HG03571 (cell line): ENCODE data around the gene SHB.

Experiments used
- ATAC-seq: cut with Tn5 transposase; IDR thresholded peaks from one replicate; pipeline ENCODE4 v1.9.1; 2021; ENCODE audit not compliant: unreplicated experiment

Gene SHB

GRCh38 chr9:37955781-37956422 is 113.1 kb downstream of the SHB start:
- ATAC-seq = no peak

GRCh38 chr9:37954581-37954981 is 114.4 kb downstream of the SHB start:
- ATAC-seq = peak; percentile 29

GRCh38 chr9:37953775-37954437 is 115.1 kb downstream of the SHB start:
- ATAC-seq = peak; percentile 82

GRCh38 chr9:37953206-37953774 is 115.7 kb downstream of the SHB start:
- ATAC-seq = no peak

- ATAC-seq = no peak
Measured at GRCh38 chr9:37952731-37953130, 116.3 kb downstream of the SHB start.

- no peak for ATAC-seq
Measured at GRCh38 chr9:37951671-37952449, 117.2 kb downstream of the SHB start.

- no peak for ATAC-seq
Measured at GRCh38 chr9:37950561-37950960, 118.5 kb downstream of the SHB start.

- ATAC-seq = no peak
Measured at GRCh38 chr9:37949576-37949975, 119.5 kb downstream of the SHB start.

GRCh38 chr9:37948417-37948980 is 120.5 kb downstream of the SHB start:
- no peak for ATAC-seq

GRCh38 chr9:37947977-37948376 is 121.0 kb downstream of the SHB start:
- ATAC-seq = no peak

GRCh38 chr9:37947471-37947870 is 121.6 kb downstream of the SHB start:
- ATAC-seq = no peak

GRCh38 chr9:37946971-37947370 is 122.1 kb downstream of the SHB start:
- ATAC-seq = no peak

GRCh38 chr9:37946041-37946440 is 123.0 kb downstream of the SHB start:
- ATAC-seq = no peak

GRCh38 chr9:37944671-37945481 is 124.2 kb downstream of the SHB start:
- no peak for ATAC-seq

GRCh38 chr9:37944266-37944650 is 124.8 kb downstream of the SHB start:
- no peak for ATAC-seq

GRCh38 chr9:37943345-37944265 is 125.4 kb downstream of the SHB start:
- no peak for ATAC-seq

- no peak for ATAC-seq
Measured at GRCh38 chr9:37942621-37943344, 126.2 kb downstream of the SHB start.

- ATAC-seq = no peak
Measured at GRCh38 chr9:37941253-37941652, 127.8 kb downstream of the SHB start.

GRCh38 chr9:37939575-37940095 is 129.4 kb downstream of the SHB start:
- no peak for ATAC-seq
